Thyroid gland (tissue), 4 donors: ENCODE data around the gene PLBD2.

Experiments used
- POLR2A ChIP-seq, 2 donors: fragments of 450-650 bp; IDR thresholded peaks; one replicate each; pipeline ENCODE4 v1.6.1; 2017; ENCODE audit warnings: antibody characterized with exemption in 2 of 2, mild to moderate bottlenecking in 2 of 2, moderate library complexity in 1 of 2
- TF ChIP-seq, protein P1 (sequence below), 6 experiments: fragments of 200-600 bp in 3 of 6; fragments of 450-650 bp in 3 of 6; sonication (generic) in 3 of 6; IDR thresholded peaks; one replicate each; pipeline ENCODE4 v1.5.1; 2016 to 2019; ENCODE audit warnings: antibody characterized with exemption in 6 of 6, mild to moderate bottlenecking in 2 of 6, inconsistent platforms in 1 of 6, moderate library complexity in 1 of 6

DNA sequence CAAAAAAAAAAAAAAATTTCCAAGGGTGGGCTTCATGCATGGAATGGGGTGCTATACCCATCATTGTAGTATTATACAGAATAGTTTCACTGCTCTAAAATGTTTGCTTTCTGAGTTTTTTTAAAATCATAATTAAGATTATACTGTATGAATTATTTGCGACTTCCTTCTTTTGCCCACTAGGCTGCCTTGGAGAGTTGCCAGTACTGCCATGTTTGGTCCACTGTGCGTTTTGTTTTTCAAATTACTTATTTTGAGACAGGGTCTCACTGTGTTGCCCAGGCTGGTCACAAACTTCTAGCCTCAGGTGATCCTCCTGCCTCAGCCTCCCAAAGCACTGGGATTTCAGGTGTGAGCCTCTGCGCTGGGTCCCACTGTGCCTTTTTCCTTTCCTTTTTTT, 19.9 kb downstream of the PLBD2 start:
- TF ChIP-seq, protein P1, sequence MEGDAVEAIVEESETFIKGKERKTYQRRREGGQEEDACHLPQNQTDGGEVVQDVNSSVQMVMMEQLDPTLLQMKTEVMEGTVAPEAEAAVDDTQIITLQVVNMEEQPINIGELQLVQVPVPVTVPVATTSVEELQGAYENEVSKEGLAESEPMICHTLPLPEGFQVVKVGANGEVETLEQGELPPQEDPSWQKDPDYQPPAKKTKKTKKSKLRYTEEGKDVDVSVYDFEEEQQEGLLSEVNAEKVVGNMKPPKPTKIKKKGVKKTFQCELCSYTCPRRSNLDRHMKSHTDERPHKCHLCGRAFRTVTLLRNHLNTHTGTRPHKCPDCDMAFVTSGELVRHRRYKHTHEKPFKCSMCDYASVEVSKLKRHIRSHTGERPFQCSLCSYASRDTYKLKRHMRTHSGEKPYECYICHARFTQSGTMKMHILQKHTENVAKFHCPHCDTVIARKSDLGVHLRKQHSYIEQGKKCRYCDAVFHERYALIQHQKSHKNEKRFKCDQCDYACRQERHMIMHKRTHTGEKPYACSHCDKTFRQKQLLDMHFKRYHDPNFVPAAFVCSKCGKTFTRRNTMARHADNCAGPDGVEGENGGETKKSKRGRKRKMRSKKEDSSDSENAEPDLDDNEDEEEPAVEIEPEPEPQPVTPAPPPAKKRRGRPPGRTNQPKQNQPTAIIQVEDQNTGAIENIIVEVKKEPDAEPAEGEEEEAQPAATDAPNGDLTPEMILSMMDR (IDR thresholded peaks at IDR 0.05) = no peak
- no peak for TF ChIP-seq POLR2A (IDR thresholded peaks at IDR 0.05)
